Effector memory CD8-positive, alpha-beta T cell (primary cell): ENCODE data around the gene ARL14.

ENCODE experiments used
- ATAC-seq: fragments of 150-1000 bp; cut with Tn5 transposase; replicated peaks from 2 replicates; pipeline ENCODE4 v1.10.0; 2021; ENCODE audit warnings: mild to moderate bottlenecking, moderate library complexity
- DNase-seq, 3 experiments: peaks; one replicate each; pipeline ENCODE4 v3.0.0; 2021
- H3K27ac Mint-ChIP-seq, 2 donors: one replicate each; pipeline ENCODE4 v1.8.0; 2022; ENCODE audit warnings: mild to moderate bottlenecking in 2 of 2, mixed read lengths in 2 of 2, moderate library complexity in 2 of 2
- H3K27me3 Mint-ChIP-seq, 2 donors: one replicate each; pipeline ENCODE4 v1.8.0; 2022; ENCODE audit warnings: mixed read lengths in 2 of 2
- H3K36me3 Mint-ChIP-seq: one replicate; pipeline ENCODE4 v1.8.0; 2022; ENCODE audit warnings: mild to moderate bottlenecking, moderate library complexity, mixed read lengths; ENCODE audit not compliant: insufficient read depth
- H3K4me1 Mint-ChIP-seq, 2 donors: one replicate each; pipeline ENCODE4 v1.8.0; 2022; ENCODE audit warnings: low read depth in 2 of 2, mixed read lengths in 2 of 2
- H3K4me3 Mint-ChIP-seq, 2 donors: one replicate each; pipeline ENCODE4 v1.8.0; 2022; ENCODE audit warnings: mild to moderate bottlenecking in 2 of 2, mixed read lengths in 2 of 2, moderate library complexity in 2 of 2
- H3K9me3 Mint-ChIP-seq, 2 donors: one replicate each; pipeline ENCODE4 v1.8.0; 2022; ENCODE audit warnings: mixed read lengths in 2 of 2

Gene ARL14

GRCh38 chr3:160686955-160687535 is 10.1 kb downstream of the ARL14 start:
- H3K36me3 Mint-ChIP-seq: no peaks in the 10 kb centered on the region
- no peaks in the 10 kb centered on the region for H3K27me3 Mint-ChIP-seq
- DNase-seq: no peak
- H3K4me1 Mint-ChIP-seq: no peaks in the 10 kb centered on the region
- H3K9me3 Mint-ChIP-seq: no peaks in the 10 kb centered on the region
- no peak overlapping the region for H3K27ac Mint-ChIP-seq
- H3K4me3 Mint-ChIP-seq: no peak overlapping the region
- ATAC-seq: no peak

- H3K4me3 Mint-ChIP-seq: no peak overlapping the region
- H3K27ac Mint-ChIP-seq: no peak overlapping the region
Measured at GRCh38 chr3:160691151-160691550, 14.2 kb downstream of the ARL14 start.

GRCh38 chr3:160691962-160692361 is 15.0 kb downstream of the ARL14 start:
- Mint-ChIP-seq H3K36me3 (no peaks in the 10 kb centered on the region), H3K4me3 (no peak overlapping the region), H3K27ac (no peak overlapping the region), H3K27me3 (no peaks in the 10 kb centered on the region), H3K4me1 (peaks cover 6 to 7% of the 10 kb centered on the region in 2 donors), H3K9me3 (no peaks in the 10 kb centered on the region)
- no peak for DNase-seq
- ATAC-seq: no peak

More at GRCh38 chr3:160691151-160691550, 14.2 kb downstream of the ARL14 start:
- Mint-ChIP-seq H3K36me3 (no peaks in the 10 kb centered on the region), H3K27me3 (no peaks in the 10 kb centered on the region), H3K4me1 (peaks cover 6 to 7% of the 10 kb centered on the region in 2 donors), H3K9me3 (no peaks in the 10 kb centered on the region)
- ATAC-seq: no peak
- no peak for DNase-seq

- peaks cover 6 to 7% of the 10 kb centered on the region in 2 donors for H3K4me1 Mint-ChIP-seq
- H3K4me3 Mint-ChIP-seq: no peak overlapping the region
- no peak for DNase-seq
- H3K36me3 Mint-ChIP-seq: no peaks in the 10 kb centered on the region
- H3K27me3 Mint-ChIP-seq: peaks cover under 1 to 2% of the 10 kb centered on the region in 2 donors
- no peak for ATAC-seq
- no peak overlapping the region for H3K27ac Mint-ChIP-seq
- H3K9me3 Mint-ChIP-seq: no peaks in the 10 kb centered on the region
Measured at GRCh38 chr3:160693191-160693590, 16.2 kb downstream of the ARL14 start.

GRCh38 chr3:160694345-160694744 is 17.4 kb downstream of the ARL14 start:
- no peak for DNase-seq
- H3K27me3 Mint-ChIP-seq: peaks cover 7 to 9% of the 10 kb centered on the region in 2 donors
- no peaks in the 10 kb centered on the region for H3K36me3 Mint-ChIP-seq
- H3K9me3 Mint-ChIP-seq: no peaks in the 10 kb centered on the region
- H3K4me3 Mint-ChIP-seq: no peak overlapping the region
- peaks cover 6 to 7% of the 10 kb centered on the region in 2 donors for H3K4me1 Mint-ChIP-seq
- no peak overlapping the region for H3K27ac Mint-ChIP-seq
- ATAC-seq: no peak

- peaks cover 6 to 7% of the 10 kb centered on the region in 2 donors for H3K4me1 Mint-ChIP-seq
- no peak overlapping the region for H3K27ac Mint-ChIP-seq
- H3K36me3 Mint-ChIP-seq: no peaks in the 10 kb centered on the region
- no peaks in the 10 kb centered on the region for H3K9me3 Mint-ChIP-seq
- no peak overlapping the region for H3K4me3 Mint-ChIP-seq
- ATAC-seq (no peak), DNase-seq (no peak)
- peaks cover 12 to 13% of the 10 kb centered on the region in 2 donors for H3K27me3 Mint-ChIP-seq
Measured at GRCh38 chr3:160695003-160695402, 18.0 kb downstream of the ARL14 start.

GRCh38 chr3:160695915-160696327 is 19.0 kb downstream of the ARL14 start:
- H3K36me3 Mint-ChIP-seq: no peaks in the 10 kb centered on the region
- H3K27ac Mint-ChIP-seq: no peak overlapping the region
- DNase-seq (no peak), ATAC-seq (no peak)
- H3K9me3 Mint-ChIP-seq: no peaks in the 10 kb centered on the region
- H3K27me3 Mint-ChIP-seq: peaks cover 21 to 23% of the 10 kb centered on the region in 2 donors
- H3K4me3 Mint-ChIP-seq: no peak overlapping the region
- H3K4me1 Mint-ChIP-seq: peaks cover 6 to 7% of the 10 kb centered on the region in 2 donors

GRCh38 chr3:160697637-160698380 is 20.8 kb downstream of the ARL14 start:
- no peaks in the 10 kb centered on the region for H3K9me3 Mint-ChIP-seq
- DNase-seq: no peak
- H3K27ac Mint-ChIP-seq: no peak overlapping the region
- peaks cover 28 to 33% of the 10 kb centered on the region in 2 donors for H3K27me3 Mint-ChIP-seq
- ATAC-seq: no peak
- H3K4me3 Mint-ChIP-seq: no peak overlapping the region
- H3K4me1 Mint-ChIP-seq: peaks cover under 1% of the 10 kb centered on the region in 2 donors
- H3K36me3 Mint-ChIP-seq: no peaks in the 10 kb centered on the region

GRCh38 chr3:160698599-160699195 is 21.7 kb downstream of the ARL14 start:
- Mint-ChIP-seq H3K9me3 (no peaks in the 10 kb centered on the region), H3K36me3 (no peaks in the 10 kb centered on the region), H3K4me3 (no peak overlapping the region), H3K27me3 (peaks cover 32 to 33% of the 10 kb centered on the region in 2 donors), H3K4me1 (no peaks in the 10 kb centered on the region), H3K27ac (no peak overlapping the region)
- ATAC-seq: no peak
- no peak for DNase-seq

- DNase-seq (no peak), ATAC-seq (no peak)
- H3K27me3 Mint-ChIP-seq: peaks cover 47 to 48% of the 10 kb centered on the region in 2 donors
- H3K9me3 Mint-ChIP-seq: no peaks in the 10 kb centered on the region
- H3K36me3 Mint-ChIP-seq: no peaks in the 10 kb centered on the region
- H3K4me1 Mint-ChIP-seq: no peaks in the 10 kb centered on the region
- H3K27ac Mint-ChIP-seq: no peak overlapping the region
- no peak overlapping the region for H3K4me3 Mint-ChIP-seq
Measured at GRCh38 chr3:160701490-160701889, 24.5 kb downstream of the ARL14 start.

- DNase-seq (no peak), ATAC-seq (no peak)
- Mint-ChIP-seq H3K4me1 (no peaks in the 10 kb centered on the region), H3K27ac (no peak overlapping the region), H3K36me3 (no peaks in the 10 kb centered on the region), H3K9me3 (no peaks in the 10 kb centered on the region), H3K27me3 (peaks cover 55 to 56% of the 10 kb centered on the region in 2 donors), H3K4me3 (no peak overlapping the region)
Measured at GRCh38 chr3:160702290-160702689, 25.3 kb downstream of the ARL14 start.

- H3K27me3 Mint-ChIP-seq: peaks cover 59 to 67% of the 10 kb centered on the region in 2 donors
- H3K9me3 Mint-ChIP-seq: no peaks in the 10 kb centered on the region
- H3K4me3 Mint-ChIP-seq: no peak overlapping the region
- no peaks in the 10 kb centered on the region for H3K36me3 Mint-ChIP-seq
- no peak overlapping the region for H3K27ac Mint-ChIP-seq
- ATAC-seq (no peak), DNase-seq (no peak)
- no peaks in the 10 kb centered on the region for H3K4me1 Mint-ChIP-seq
Measured at GRCh38 chr3:160703974-160704373, 27.0 kb downstream of the ARL14 start.

- DNase-seq: peak; percentile 20 to 29 (median 23)
- H3K27ac Mint-ChIP-seq: no peak overlapping the region
- peak; percentile 63 for ATAC-seq
- no peaks in the 10 kb centered on the region for H3K4me1 Mint-ChIP-seq
- peaks cover 50 to 64% of the 10 kb centered on the region in 2 donors for H3K27me3 Mint-ChIP-seq
- H3K36me3 Mint-ChIP-seq: no peaks in the 10 kb centered on the region
- H3K4me3 Mint-ChIP-seq: no peak overlapping the region
- no peaks in the 10 kb centered on the region for H3K9me3 Mint-ChIP-seq
Measured at GRCh38 chr3:160707187-160707794, 30.3 kb downstream of the ARL14 start.
